ENCODE data around the gene DOCK4.

DOCK4 gene

GRCh38 chr7:112156412-112156811 is 49.8 kb downstream of the DOCK4 start:
- no peak for DNase-seq

GRCh38 chr7:112154690-112155089 is 51.5 kb downstream of the DOCK4 start:
- DNase-seq: no peak

GRCh38 chr7:112152186-112152585 is 54.0 kb downstream of the DOCK4 start:
- DNase-seq: no peak

- DNase-seq: no peak
Observed at GRCh38 chr7:112150823-112151641, 55.2 kb downstream of the DOCK4 start.

GRCh38 chr7:112149734-112150133 is 56.5 kb downstream of the DOCK4 start:
- DNase-seq: no peak

GRCh38 chr7:112147793-112148361 is 58.3 kb downstream of the DOCK4 start:
- no peak for DNase-seq

GRCh38 chr7:112145206-112145605 is 61.0 kb downstream of the DOCK4 start:
- no peak for DNase-seq

- no peak for DNase-seq
Observed at GRCh38 chr7:112144284-112145059, 61.7 kb downstream of the DOCK4 start.

- DNase-seq: no peak
Observed at GRCh38 chr7:112143582-112143981, 62.6 kb downstream of the DOCK4 start.

GRCh38 chr7:112143136-112143535 is 63.1 kb downstream of the DOCK4 start:
- DNase-seq: no peak

GRCh38 chr7:112140600-112140999 is 65.6 kb downstream of the DOCK4 start:
- no peak for DNase-seq

- no peak for DNase-seq
Observed at GRCh38 chr7:112138938-112139337, 67.3 kb downstream of the DOCK4 start.

- no peak for DNase-seq
Observed at GRCh38 chr7:112138325-112138852, 67.8 kb downstream of the DOCK4 start.

GRCh38 chr7:112137141-112138101 is 68.8 kb downstream of the DOCK4 start:
- no peak for DNase-seq

GRCh38 chr7:112136271-112137008 is 69.8 kb downstream of the DOCK4 start:
- DNase-seq: no peak

GRCh38 chr7:112135815-112136214 is 70.4 kb downstream of the DOCK4 start:
- no peak for DNase-seq

GRCh38 chr7:112134039-112134438 is 72.2 kb downstream of the DOCK4 start:
- DNase-seq: no peak

GRCh38 chr7:112133328-112133727 is 72.9 kb downstream of the DOCK4 start:
- no peak for DNase-seq

GRCh38 chr7:112132051-112132694 is 74.0 kb downstream of the DOCK4 start:
- no peak for DNase-seq

GRCh38 chr7:112130729-112131410 is 75.3 kb downstream of the DOCK4 start:
- DNase-seq: no peak
